Measurements from ENCODE around the gene LIM2. TPM values are rescaled to one million over a fixed set of nuclear protein-coding genes. Genes with fewer than 3 reads are reported as not detected.

LIM2 gene
- total RNA-seq, 1 donor from 2014 or later, result not detected

GRCh38 chr19:51368366-51369282, 19.1 kb downstream of the LIM2 start, which contains the start of gene CLDND2:
CLDND2 (minus strand) TSS chr19:51369003; CDS start chr19:51368577, 426 bp downstream.
- TF ChIP-seq CTCF (IDR thresholded peaks at IDR 0.05), result no peak

GRCh38 chr19:51367565-51368365, 20.0 kb downstream of the LIM2 start:
- H3K27ac ChIP-seq, result peak overlapping the region; percentile 83 to 94
- peaks cover 6 to 12% of the 10 kb centered on the region in 2 donors for H3K4me1 ChIP-seq
- H3K27me3 ChIP-seq, result no peaks in the 10 kb centered on the region
- peak; percentile 95 to 100 for DNase-seq (ENCODE audit: low spot score in 2 of 2)
- intact Hi-C loops (cut with DNase I), result loop anchor here (1.0 to 10.0 kb wide), 8 partner anchors 27 to 983 kb away; partner anchors contain the start of genes ASPDH, CTU1, JOSD2 and POLD1
- H3K36me3 ChIP-seq, result no peaks in the 10 kb centered on the region
- no peaks in the 10 kb centered on the region for H3K9me3 ChIP-seq
- TF ChIP-seq CTCF (IDR thresholded peaks at IDR 0.05), result no peak
- peak overlapping the region; percentile 79 to 82 for H3K4me3 ChIP-seq

More at GRCh38 chr19:51368366-51369282, 19.1 kb downstream of the LIM2 start, which contains the start of gene CLDND2:
- DNase-seq (ENCODE audit: low spot score in 2 of 2), result no peak
- intact Hi-C loops (cut with DNase I), result loop anchor here (5.0 to 10.0 kb wide), 7 partner anchors 226 to 984 kb away; partner anchors contain the start of genes ASPDH, CTU1, JOSD2 and POLD1
- no peaks in the 10 kb centered on the region for H3K27me3 ChIP-seq
- no peaks in the 10 kb centered on the region for H3K36me3 ChIP-seq
- peak within 1 kb of the TSS; percentile 73 to 94 for H3K27ac ChIP-seq
- H3K4me1 ChIP-seq, result peaks cover 6 to 10% of the 10 kb centered on the region in 2 donors
- H3K4me3 ChIP-seq, result peak within 1 kb of the TSS; percentile 79 to 82
- no peaks in the 10 kb centered on the region for H3K9me3 ChIP-seq

GRCh38 chr19:51367255-51367564, 20.6 kb downstream of the LIM2 start:
- H3K9me3 ChIP-seq, result no peaks in the 10 kb centered on the region
- H3K4me1 ChIP-seq, result peaks cover 11 to 16% of the 10 kb centered on the region in 2 donors
- H3K27ac ChIP-seq, result peak overlapping the region; percentile 83 to 94
- no peak for DNase-seq (ENCODE audit: low spot score in 2 of 2)
- H3K27me3 ChIP-seq, result no peaks in the 10 kb centered on the region
- intact Hi-C loops (cut with DNase I), result loop anchor here (1.0 to 10.0 kb wide), 8 partner anchors 27 to 982 kb away; partner anchors contain the start of genes ASPDH, CTU1, JOSD2 and POLD1
- no peak for TF ChIP-seq CTCF (IDR thresholded peaks at IDR 0.05)
- peak overlapping the region; percentile 79 to 82 for H3K4me3 ChIP-seq
- no peaks in the 10 kb centered on the region for H3K36me3 ChIP-seq

GRCh38 chr19:51366389-51367254, 21.2 kb downstream of the LIM2 start:
- no peaks in the 10 kb centered on the region for H3K36me3 ChIP-seq
- H3K4me3 ChIP-seq, result peak overlapping the region; percentile 79 to 82
- H3K27me3 ChIP-seq, result no peaks in the 10 kb centered on the region
- H3K4me1 ChIP-seq, result peaks cover 11 to 17% of the 10 kb centered on the region in 2 donors
- intact Hi-C loops (cut with DNase I), result loop anchor here (1.0 to 10.0 kb wide), 9 partner anchors 26 to 982 kb away; partner anchors contain the start of genes ASPDH, CTU1, JOSD2 and POLD1
- TF ChIP-seq CTCF (IDR thresholded peaks at IDR 0.05), result no peak
- H3K27ac ChIP-seq, result peak overlapping the region; percentile 83 to 94
- peak; percentile 98 to 99 for DNase-seq (ENCODE audit: low spot score in 2 of 2)
- H3K9me3 ChIP-seq, result no peaks in the 10 kb centered on the region
